ENCODE results near the gene SUN5.

Gene SUN5

GRCh38 chr20:33031531-33031930 is 27.3 kb upstream of the SUN5 start, which contains the start of gene BPIFB6:
BPIFB6 (plus strand) TSS chr20:33031648; CDS start chr20:33031648, 0 bp downstream.
- TF ChIP-seq GATA2 (IDR thresholded peaks at IDR 0.05; ENCODE audit: low read depth, low read length) = no peak

GRCh38 chr20:33030569-33030968 is 26.3 kb upstream of the SUN5 start:
- TF ChIP-seq GATA2 (IDR thresholded peaks at IDR 0.05; ENCODE audit: low read depth, low read length) = no peak
- no peak for TF ChIP-seq GATA3 (IDR thresholded peaks at IDR 0.05; ENCODE audit: low read depth, low read length)

GRCh38 chr20:33030076-33030475 is 25.8 kb upstream of the SUN5 start:
- TF ChIP-seq GATA2 (IDR thresholded peaks at IDR 0.05; ENCODE audit: low read depth, low read length) (no peak), GATA3 (IDR thresholded peaks at IDR 0.05; ENCODE audit: low read depth, low read length) (no peak)

- TF ChIP-seq GATA3 (IDR thresholded peaks at IDR 0.05; ENCODE audit: low read depth, low read length) = no peak
- no peak for TF ChIP-seq GATA2 (IDR thresholded peaks at IDR 0.05; ENCODE audit: low read depth, low read length)
Measured at GRCh38 chr20:33028875-33029274, 24.6 kb upstream of the SUN5 start.

GRCh38 chr20:33027769-33028751 is 23.8 kb upstream of the SUN5 start:
- TF ChIP-seq GATA2 (IDR thresholded peaks at IDR 0.05; ENCODE audit: low read depth, low read length) (no peak), GATA3 (IDR thresholded peaks at IDR 0.05; ENCODE audit: low read depth, low read length) (no peak)

GRCh38 chr20:33026779-33027759 is 22.8 kb upstream of the SUN5 start:
- TF ChIP-seq GATA2 (IDR thresholded peaks at IDR 0.05; ENCODE audit: low read depth, low read length) (no peak), GATA3 (IDR thresholded peaks at IDR 0.05; ENCODE audit: low read depth, low read length) (no peak)

- TF ChIP-seq GATA2 (IDR thresholded peaks at IDR 0.05; ENCODE audit: low read depth, low read length) (no peak), GATA3 (IDR thresholded peaks at IDR 0.05; ENCODE audit: low read depth, low read length) (no peak)
Measured at GRCh38 chr20:33026072-33026778, 22.0 kb upstream of the SUN5 start.

GRCh38 chr20:33025318-33025876 is 21.2 kb upstream of the SUN5 start:
- TF ChIP-seq GATA2 (IDR thresholded peaks at IDR 0.05; ENCODE audit: low read depth, low read length) (no peak), GATA3 (IDR thresholded peaks at IDR 0.05; ENCODE audit: low read depth, low read length) (no peak)

GRCh38 chr20:33024609-33025317 is 20.5 kb upstream of the SUN5 start:
- TF ChIP-seq GATA3 (IDR thresholded peaks at IDR 0.05; ENCODE audit: low read depth, low read length) = no peak
- no peak for TF ChIP-seq GATA2 (IDR thresholded peaks at IDR 0.05; ENCODE audit: low read depth, low read length)

GRCh38 chr20:33024243-33024560 is 20.0 kb upstream of the SUN5 start:
- no peak for TF ChIP-seq GATA3 (IDR thresholded peaks at IDR 0.05; ENCODE audit: low read depth, low read length)
- TF ChIP-seq GATA2 (IDR thresholded peaks at IDR 0.05; ENCODE audit: low read depth, low read length) = no peak

- TF ChIP-seq GATA2 (IDR thresholded peaks at IDR 0.05; ENCODE audit: low read depth, low read length) (no peak), GATA3 (IDR thresholded peaks at IDR 0.05; ENCODE audit: low read depth, low read length) (no peak)
Measured at GRCh38 chr20:33023439-33024242, 19.4 kb upstream of the SUN5 start.

Data from SH-SY5Y (cell line).